Colon (tissue), 2 donors: ENCODE data around the gene KIN.
"Not testable (repeated sequence)": the region's sequence is repeated elsewhere in the genome, so short reads cannot be mapped to it uniquely, and the experiment has no call there.

Experiments used
- FAIRE-seq: peaks from 2 replicates; lab custom pipeline; 2012; peaks lifted over from hg19 to GRCh38; lab: Jason Lieb, UNC
- donor health status: control.
- donor health status: control.

Gene KIN, protein sequence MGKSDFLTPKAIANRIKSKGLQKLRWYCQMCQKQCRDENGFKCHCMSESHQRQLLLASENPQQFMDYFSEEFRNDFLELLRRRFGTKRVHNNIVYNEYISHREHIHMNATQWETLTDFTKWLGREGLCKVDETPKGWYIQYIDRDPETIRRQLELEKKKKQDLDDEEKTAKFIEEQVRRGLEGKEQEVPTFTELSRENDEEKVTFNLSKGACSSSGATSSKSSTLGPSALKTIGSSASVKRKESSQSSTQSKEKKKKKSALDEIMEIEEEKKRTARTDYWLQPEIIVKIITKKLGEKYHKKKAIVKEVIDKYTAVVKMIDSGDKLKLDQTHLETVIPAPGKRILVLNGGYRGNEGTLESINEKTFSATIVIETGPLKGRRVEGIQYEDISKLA

DNA sequence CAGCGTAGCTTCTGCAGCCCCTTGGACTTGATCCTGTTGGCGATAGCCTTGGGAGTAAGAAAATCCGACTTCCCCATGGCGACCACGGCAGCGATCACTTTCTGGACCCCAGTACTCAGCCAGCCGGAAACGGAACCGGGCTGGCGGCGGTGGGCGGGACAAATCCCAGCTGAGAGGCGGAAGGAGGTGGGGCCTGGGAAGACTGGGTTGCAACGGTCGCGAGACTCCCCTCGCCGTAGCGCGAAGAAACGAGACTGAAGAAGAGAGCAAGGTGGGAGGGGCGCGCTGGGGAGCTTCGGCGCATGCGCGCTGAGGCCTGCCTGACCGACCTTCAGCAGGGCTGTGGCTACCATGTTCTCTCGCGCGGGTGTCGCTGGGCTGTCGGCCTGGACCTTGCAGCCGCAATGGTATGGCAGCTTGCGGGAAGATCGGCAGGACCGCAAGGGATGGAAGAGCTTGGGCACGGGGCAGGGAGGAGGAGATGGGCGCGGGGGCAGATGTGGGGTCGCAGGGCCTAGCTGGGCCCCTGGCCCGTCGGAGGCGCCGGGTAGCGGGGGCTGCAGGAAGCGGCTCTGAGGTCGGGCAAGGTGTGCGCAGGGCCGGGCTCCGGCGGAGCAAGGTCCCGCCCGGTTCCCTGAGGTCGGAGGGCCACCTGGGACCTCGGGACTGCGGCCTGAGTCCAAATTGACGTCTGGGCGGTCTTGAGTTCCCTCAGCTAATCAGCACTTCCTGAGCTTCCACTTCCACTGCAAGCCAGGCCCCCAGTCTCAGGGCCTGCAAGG, at the start of gene KIN, which contains the start of gene ATP5F1C:
Gene KIN (minus strand): TSS at position 137 of the 782 bp plus-strand sequence. CDS start 60 bp downstream, at position 77.
Gene ATP5F1C (plus strand): TSS at position 321 of the 782 bp plus-strand sequence. CDS start 31 bp downstream, at position 352.
- no peak for FAIRE-seq

DNA sequence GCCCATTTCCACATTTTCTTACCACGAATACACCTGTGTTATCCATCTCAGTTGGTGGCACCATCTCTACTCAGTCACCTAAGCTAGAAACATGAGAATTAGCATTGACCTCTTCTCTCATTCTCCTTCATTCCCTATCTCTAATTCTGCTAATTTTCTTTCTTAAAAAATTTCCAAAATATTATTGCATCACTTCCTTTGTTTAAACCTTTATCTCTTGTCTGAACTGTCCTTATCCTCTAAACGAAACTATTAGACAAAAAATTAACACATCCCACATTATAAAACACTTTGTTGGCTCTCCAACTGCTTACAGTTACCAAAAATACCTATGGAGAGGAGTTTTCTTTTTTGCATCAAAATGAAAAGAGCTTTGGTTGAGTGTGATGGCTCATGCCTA, 48.8 kb upstream of the KIN start:
- no peak for FAIRE-seq

DNA sequence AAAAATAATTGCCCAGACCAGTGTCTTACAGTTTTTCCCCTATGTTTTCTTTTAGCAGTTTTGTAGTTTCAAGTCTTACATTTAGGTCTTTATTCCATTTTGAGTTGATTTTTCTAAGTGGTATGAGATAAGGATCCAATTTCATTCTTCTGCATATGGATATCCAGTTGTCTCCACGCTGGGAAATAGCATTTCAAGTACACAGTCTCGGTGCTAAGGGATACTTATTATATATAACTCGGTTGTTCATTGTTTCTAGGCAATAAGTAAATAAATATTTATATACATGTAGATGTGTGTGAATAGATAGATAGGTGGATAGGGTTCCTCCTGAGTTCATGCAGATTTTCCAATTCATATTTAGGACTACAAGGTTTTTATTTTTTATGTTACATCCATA, 46.5 kb upstream of the KIN start:
- FAIRE-seq, result no peak

DNA sequence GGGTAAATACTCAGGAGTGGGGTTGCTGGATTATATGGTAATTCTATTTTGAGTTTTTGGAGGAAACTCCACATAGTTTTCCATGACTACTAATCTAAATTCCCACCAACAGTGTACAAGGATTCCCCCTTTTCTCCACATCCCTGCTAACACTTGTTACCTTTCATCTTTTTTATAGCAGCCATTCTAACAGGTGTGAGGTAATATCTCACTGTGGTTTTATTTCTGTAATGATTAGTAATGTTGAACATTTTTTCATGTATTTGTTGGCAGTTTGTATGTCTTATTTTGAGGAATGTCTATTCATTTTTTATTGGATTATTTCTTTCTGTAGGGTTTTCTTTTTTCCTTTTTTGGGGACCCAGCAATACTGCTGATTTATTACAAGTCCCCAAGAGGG, 45.4 kb upstream of the KIN start:
- FAIRE-seq, result no peak

DNA sequence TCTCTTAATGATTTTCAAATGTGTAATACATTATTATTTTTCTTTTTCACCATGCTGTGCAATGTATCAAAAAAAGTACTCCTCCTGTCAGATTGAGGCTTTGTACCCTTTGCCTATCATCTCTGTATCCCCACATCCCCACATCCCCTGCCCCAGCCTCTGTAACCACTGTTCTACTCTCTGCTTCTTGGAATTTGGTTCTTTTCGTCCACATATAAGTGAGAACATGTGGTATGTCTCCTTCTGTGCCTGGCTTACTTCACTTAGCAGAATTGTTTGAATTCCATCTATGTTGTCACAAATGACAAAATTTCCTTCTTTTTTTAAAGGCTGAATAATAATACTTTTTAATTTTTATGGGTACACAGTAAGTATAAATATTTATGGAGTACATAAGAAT, 44.3 kb upstream of the KIN start:
- FAIRE-seq, result no peak

DNA sequence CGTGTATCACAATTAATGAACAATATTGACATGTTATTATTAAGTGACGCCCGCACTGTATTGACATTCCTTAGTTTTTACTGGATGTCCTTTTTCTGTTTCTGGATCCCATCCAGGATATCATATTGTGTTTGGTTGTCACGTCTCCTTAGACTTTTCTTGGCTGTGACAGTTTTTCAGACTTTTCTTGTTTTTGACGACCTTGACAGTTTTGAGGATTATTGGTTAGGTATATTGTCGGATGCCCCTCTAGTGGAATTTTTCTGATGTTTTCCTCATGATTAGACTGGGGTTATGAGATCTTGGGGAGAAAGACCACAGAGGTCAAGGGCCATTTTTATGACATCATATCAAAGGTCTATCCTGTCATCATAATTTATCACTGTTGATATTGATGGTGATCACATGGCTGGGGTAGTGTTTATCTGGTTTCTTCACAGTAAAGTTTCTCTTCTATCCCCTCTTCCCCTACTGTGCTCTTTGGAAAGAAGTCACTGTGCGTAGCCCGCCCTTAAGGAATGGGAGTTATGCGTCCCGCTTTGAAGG, 41.6 kb upstream of the KIN start:
- no peak for FAIRE-seq

DNA sequence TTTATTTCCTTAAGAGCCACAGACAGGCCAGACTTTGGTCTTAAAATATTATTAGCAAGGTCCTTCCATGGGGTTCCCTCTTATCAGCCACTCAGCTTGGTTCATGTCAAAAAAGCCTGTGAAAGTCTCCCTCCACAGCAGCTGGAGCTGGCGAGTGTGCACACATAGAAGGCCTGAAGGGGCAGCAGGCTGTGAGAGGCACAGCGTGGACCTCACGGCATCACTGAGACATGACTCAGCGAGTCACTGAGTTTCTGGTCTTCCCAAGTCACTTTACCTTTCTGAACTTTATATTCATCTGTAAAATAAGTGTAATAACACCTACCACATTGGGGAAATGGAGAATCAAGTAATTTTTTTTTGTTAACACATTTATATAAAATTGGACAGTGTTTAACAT, 39.2 kb upstream of the KIN start:
- no peak for FAIRE-seq

DNA sequence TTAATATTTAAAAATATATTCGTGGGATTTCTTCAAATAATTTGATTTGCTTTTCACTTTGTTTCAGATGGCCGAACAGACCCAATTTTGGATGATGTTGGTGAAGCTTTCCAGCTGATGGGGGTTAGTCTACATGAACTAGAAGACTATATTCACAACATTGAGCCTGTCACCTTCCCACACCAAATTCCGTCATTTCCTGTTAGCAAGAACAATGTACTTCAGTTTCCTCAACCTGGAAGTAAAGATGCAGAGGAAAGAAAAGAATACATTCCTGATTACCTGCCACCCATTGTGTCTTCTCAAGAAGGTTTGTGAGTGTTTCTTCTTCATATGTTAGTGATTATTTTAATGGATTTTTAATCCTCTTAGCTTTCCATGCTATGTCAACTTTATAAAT, 36.5 kb upstream of the KIN start:
- no peak for FAIRE-seq

DNA sequence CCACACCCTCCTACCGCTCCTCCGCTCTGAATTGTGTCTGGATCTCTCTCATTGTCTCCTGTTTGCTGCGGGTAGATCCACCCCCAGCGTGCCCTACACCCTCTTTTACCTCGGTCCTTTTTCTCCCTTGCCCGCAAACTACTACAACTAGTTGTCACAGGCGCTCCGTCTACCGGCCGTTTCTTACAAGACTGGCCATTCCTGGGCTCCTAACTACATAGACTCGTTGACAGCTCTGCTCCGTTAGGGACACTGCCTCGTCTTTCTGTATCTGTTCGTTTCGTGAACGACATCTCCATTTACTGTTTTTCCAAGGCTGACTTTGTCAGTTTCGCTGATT, 31.3 kb upstream of the KIN start:
- FAIRE-seq, result no peak

DNA sequence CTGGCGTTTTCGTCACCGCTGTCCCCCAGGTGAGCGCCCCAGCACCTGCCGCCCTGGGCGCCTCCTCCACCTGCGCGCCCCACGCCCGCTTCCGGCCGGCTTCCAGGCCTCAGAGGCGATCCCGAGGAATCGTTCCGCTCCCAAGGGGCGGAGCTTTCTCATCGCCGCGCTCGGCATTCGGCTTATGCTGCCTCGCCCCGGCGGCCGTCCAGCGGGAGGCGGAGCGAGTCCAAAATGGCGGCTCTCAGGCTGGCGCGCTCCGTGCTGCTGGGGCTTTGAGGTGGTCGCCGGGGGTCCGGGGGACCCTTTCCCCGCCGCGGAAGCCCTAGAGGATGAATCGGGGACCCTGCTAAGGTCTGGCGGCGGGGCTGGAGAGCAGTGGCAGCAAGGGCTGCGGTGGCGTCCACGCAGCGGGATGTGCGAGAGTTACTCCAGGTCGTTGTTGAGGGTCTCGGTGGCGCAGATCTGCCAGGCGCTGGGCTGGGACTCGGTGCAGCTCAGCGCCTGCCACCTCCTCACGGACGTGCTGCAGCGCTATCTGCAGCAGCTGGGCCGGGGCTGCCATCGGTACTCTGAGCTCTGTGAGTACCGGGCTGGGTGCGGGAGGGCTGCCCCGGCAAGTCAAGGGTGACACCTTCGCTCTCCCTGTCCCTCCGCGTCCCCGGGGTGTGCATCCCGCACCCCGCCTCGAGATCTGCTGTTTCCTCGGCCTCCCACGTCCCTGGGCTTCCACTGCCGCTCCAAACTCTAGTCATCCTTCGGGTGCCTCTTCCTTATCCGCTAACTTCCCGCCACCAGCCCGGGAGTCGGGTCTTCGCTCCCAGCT, 30.7 kb upstream of the KIN start, which contains the start of gene TAF3:
Gene TAF3 (plus strand): TSS at position 211 of the 826 bp plus-strand sequence. CDS start 205 bp downstream, at position 416.
- no peak for FAIRE-seq

DNA sequence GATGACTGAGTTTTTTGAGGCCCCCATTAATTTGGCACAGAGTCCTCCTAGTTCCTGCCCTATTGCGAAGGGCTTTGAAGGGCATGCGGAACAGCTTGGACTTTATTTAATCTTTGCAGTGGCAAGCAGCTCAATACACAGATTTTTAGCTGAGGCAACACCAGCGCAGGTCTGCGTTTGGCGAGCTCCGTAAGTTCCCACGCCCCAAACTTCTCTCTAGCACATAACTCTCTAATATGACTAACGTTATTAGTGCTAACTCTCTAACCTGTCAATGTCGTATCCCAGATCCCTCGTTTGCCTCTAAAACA, 30.1 kb upstream of the KIN start:
- FAIRE-seq, result no peak

DNA sequence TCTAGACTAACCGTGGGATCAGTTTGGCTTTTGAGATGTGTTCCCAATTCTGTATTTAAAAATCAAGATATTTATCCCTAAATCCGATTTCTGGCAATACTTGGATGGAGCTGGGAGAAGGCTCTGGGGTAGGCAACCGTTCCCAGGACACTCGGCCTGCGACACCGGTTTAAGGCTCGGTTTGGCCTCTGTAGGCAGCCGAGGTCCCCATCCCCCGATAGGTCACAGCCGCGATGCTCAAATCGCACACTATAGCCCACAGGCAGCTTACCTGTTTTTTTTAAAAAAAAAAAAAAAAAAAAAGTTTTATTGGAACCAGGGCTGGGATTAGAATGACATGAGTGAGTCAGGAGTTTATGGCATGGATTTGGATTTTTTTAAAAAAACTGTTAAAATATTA, 29.8 kb upstream of the KIN start:
- no peak for FAIRE-seq

DNA sequence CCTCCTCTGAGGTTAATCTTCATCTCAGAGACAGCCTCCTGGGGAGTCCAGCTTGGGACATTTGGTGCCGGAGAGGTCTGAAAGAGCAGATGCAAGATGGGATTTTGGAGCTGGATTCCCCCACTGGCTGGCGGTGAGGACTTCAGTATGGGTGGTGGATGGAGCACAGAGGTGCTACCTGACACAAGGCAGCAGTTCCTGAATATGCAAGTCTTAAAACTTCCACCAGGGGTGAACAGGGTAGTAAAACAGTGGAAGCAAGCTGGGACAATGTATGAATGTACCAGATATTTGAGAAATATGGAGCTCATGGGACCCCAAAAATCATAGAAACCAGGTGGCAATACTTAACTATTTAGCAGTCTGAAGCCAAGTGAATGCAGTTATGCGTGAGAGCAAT, 25.7 kb upstream of the KIN start:
- FAIRE-seq, result no peak

DNA sequence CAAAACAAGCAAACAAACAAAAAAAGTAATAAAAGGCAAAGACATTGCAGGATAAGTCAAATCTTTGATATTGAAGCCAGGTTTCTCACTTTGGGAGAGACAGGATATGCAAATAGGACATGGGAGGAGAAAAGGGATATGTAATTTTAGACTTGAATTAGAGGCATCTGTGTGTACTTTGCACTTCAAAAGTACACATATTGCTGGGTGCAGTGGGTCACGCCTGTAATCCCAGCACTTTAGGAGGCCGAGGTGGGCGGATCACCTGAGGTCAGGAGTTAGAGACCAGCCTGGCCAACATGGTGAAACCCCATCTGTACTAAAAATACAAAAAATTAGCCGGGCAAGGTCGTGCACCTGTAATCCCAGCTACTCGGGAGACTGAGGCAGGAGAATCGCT, 23.9 kb upstream of the KIN start:
- FAIRE-seq, result not testable (repeated sequence)

DNA sequence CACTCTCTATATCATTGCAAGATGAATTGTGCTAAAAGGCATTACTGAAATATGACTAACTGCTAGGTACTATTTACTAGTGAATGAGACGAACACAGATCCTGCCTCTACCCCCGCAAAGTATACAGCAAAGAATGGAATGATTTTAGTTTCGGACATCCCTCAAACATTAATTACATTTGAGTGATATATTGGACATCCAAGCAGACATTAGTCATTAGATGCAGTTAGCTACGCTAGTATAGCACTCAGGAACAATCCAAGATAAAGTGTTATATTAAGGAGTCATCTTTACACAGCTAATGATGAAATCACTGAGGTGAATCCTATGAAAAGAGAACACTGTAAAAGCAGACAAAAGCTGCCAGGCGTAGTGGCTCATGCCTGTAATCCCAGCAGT, 23.2 kb upstream of the KIN start:
- no peak for FAIRE-seq

DNA sequence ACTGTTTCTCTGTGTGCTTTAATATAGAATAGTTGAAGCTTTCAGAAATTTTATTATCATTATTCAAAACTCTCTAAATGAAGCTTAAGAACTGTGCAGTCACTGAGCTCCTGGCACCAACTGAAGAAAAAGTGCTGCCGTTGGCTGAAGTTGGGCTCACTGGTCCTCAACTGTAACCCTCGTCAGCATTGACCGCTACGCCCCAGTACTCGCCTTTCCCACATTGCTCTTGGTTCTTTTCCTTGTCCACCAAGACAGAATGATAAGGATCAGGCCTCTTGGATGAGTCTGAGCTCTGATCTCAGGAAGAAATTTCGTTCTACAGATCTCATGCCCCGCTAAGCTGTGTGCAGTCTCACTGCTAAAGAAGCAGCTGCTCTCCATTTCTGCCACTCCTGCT, 22.6 kb upstream of the KIN start:
- no peak for FAIRE-seq

DNA sequence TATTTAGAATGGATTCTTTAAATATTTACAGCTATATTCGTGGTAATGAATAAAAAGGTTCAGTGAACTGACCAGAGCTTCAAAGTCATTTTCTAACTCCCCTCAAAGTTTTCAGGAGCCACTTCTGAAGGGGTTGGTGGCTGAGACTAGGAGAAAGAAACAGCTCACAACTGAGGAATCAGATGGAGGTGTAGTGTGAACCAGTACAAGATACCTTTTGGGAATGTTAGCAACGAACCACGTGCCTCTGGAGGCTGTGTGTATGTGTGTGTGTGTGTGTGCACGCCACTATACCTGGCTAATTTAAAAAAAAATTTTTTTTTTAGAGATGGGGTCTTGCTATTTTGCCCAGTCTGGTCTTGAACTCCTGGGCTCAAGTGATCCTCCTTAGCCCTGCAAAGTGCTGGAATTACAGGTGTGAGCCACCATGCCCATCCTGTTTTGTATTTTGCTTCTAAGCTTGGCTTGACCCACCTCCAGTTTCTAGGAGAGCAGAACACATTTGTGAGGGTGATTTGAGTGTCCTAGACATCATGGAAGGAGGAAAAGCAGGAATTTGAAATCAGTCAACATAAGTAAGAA, 21.0 kb upstream of the KIN start:
- no peak for FAIRE-seq

DNA sequence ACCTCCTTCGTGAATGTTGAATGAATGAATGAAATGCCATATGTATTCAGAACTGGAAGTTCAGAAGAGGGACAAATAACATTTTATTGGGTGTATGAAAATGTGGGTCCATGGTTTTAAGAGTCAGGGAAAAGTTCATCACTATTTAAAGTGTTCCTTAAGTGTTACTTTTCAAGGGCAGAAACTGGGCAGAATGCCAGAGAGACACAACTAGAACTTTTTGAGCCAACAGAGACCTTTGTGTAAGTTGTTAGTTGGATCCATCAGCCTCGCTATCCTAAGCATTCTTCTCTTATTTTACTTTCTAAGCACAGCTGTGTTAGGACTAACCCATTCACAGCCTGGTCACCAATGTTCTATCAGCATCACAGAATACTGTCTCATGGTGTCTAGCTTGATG, 16.9 kb upstream of the KIN start:
- FAIRE-seq, result no peak

DNA sequence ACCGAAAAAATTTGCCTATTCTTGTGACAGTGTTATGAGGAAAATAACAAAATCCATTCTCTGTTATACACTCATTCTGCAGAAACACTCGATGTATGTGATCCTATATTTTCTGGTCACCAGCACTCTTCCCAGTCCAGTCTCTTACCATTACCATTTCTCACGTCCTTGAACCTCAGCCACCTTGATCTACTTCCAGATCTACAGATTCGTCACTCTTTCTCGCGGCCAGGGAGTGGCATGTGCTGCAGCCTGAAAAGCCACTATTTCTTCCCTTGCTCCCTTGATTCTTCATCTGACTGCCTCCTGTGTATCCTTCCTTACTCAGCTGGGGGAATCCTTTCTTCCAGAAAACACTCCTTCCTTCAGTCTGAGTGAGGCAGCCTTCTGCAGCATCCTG, 16.4 kb upstream of the KIN start:
- FAIRE-seq, result no peak

DNA sequence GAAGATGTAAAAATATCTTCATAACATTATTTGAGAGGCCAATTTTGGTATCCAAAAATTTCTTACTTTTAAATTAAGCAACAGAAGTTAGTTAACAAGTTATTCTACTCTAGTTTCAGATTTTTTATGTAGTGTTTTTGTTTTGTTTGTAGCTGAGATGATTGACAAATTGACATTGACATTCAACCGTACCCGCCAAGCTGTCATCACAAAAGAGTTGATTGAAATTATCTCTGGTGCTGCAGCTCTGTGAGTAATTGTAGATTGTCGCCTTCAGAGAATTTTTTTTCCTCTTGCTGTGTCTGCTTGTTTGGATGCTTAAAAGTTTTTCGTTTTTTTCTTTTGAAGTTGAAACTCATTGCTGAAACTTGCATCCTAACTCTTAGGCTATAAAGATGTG, 14.8 kb upstream of the KIN start:
- no peak for FAIRE-seq

DNA sequence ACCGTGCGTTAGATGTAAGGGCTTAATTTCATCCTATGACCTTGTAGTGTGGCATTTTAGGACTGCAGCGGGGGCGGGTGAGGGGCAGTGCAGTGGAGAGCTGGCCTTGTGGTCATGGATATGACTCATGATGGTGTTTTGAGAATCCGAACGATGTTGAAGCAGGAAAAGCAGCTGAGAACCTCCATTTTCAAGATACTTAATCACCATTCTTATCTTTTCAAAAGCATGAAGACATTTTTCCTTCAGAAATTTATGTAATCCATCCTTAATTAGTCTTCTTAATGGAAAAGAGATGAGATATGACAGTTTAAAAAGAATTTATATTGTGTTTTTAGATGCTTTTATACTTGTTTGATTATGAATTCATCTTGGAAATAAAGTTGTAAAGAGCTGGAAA, 9.8 kb upstream of the KIN start:
- FAIRE-seq, result no peak

DNA sequence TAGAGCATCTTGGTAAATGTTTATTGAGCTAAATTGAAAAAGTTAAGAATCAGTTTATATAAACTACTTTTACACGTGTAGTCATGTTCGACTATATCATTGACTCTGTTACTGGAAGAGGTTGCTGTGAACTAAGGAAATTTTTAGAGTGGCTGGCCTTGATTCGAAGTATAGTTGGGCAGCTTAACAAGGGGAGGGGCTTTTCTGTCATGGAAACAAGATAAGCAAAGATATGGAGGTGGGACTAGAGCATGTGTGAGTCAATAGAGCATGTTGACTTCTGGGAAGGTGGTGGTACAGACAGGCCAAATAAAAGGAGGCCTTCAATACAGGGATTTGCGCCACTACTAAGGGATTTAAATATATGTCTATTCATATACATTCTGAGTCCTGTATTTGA, 7.8 kb upstream of the KIN start:
- FAIRE-seq, result no peak
